Activated naive CD8-positive, alpha-beta T cell treated with anti-CD3 and anti-CD28 coated beads for 36 hours (primary cell): Measurements from ENCODE around the gene DDX23. TPM values are rescaled to one million over a fixed set of nuclear protein-coding genes. Genes with fewer than 3 reads are reported as not detected.
A peak's percentile ranks its signal among the peaks of the same experiment; 100 is the strongest.
"Not testable (repeated sequence)": the region's sequence is repeated elsewhere in the genome, so short reads cannot be mapped to it uniquely, and the experiment has no call there.

ENCODE experiments used
- DNase-seq: peaks from one replicate; pipeline ENCODE4 v3.0.0; 2021
- H3K27ac Mint-ChIP-seq: one replicate; pipeline ENCODE4 v1.8.0; 2022; ENCODE audit warnings: mild to moderate bottlenecking, moderate library complexity, mixed read lengths
- H3K27me3 Mint-ChIP-seq: one replicate; pipeline ENCODE4 v1.8.0; 2022; ENCODE audit warnings: mild to moderate bottlenecking, mixed read lengths
- H3K36me3 Mint-ChIP-seq: one replicate; pipeline ENCODE4 v1.8.0; 2021; ENCODE audit warnings: mild to moderate bottlenecking, mixed read lengths
- H3K4me1 Mint-ChIP-seq: one replicate; pipeline ENCODE4 v1.8.0; 2021; ENCODE audit warnings: mixed read lengths
- H3K4me3 Mint-ChIP-seq: one replicate; pipeline ENCODE4 v1.8.0; 2022; ENCODE audit warnings: mild to moderate bottlenecking, moderate library complexity, mixed read lengths
- H3K9me3 Mint-ChIP-seq: one replicate; pipeline ENCODE4 v1.8.0; 2022; ENCODE audit warnings: mixed read lengths
- total RNA-seq, 2 experiments: library from RNA; stranded (reverse); gene quantifications; one replicate each; pipeline ENCODE4 v1.2.3, GENCODE V29; 2021

DDX23 gene
- total RNA-seq, 2 experiments from 2014 or later = 123 to 129 TPM

- H3K36me3 Mint-ChIP-seq = no peaks in the 10 kb centered on the region
- no peaks in the 10 kb centered on the region for H3K27me3 Mint-ChIP-seq
- no peak for DNase-seq
These were observed 21.1 kb upstream of the DDX23 start for GRCh38 chr12:48873096-48873495.

GRCh38 chr12:48869191-48869590, 17.2 kb upstream of the DDX23 start:
- Mint-ChIP-seq H3K27ac (no peak overlapping the region), H3K36me3 (no peaks in the 10 kb centered on the region), H3K9me3 (no peaks in the 10 kb centered on the region), H3K4me3 (no peak overlapping the region), H3K4me1 (peaks cover 18% of the 10 kb centered on the region), H3K27me3 (peaks cover 10% of the 10 kb centered on the region)
- DNase-seq = no peak

More at GRCh38 chr12:48873096-48873495, 21.1 kb upstream of the DDX23 start:
- Mint-ChIP-seq H3K27ac (no peak overlapping the region), H3K4me1 (no peaks in the 10 kb centered on the region), H3K4me3 (no peak overlapping the region), H3K9me3 (no peaks in the 10 kb centered on the region)

GRCh38 chr12:48868451-48868850, 16.5 kb upstream of the DDX23 start:
- no peaks in the 10 kb centered on the region for H3K36me3 Mint-ChIP-seq
- DNase-seq = no peak
- peaks cover 21% of the 10 kb centered on the region for H3K4me1 Mint-ChIP-seq
- H3K27me3 Mint-ChIP-seq = peaks cover 17% of the 10 kb centered on the region
- H3K9me3 Mint-ChIP-seq = no peaks in the 10 kb centered on the region
- no peak overlapping the region for H3K4me3 Mint-ChIP-seq
- no peak overlapping the region for H3K27ac Mint-ChIP-seq

- H3K27me3 Mint-ChIP-seq = peaks cover 38% of the 10 kb centered on the region
- H3K36me3 Mint-ChIP-seq = peaks cover 8% of the 10 kb centered on the region
- H3K9me3 Mint-ChIP-seq = no peaks in the 10 kb centered on the region
- H3K4me3 Mint-ChIP-seq = peak overlapping the region; percentile 90
- H3K4me1 Mint-ChIP-seq = peaks cover 21% of the 10 kb centered on the region
- no peak for DNase-seq
- peak overlapping the region; percentile 92 for H3K27ac Mint-ChIP-seq
These were observed 14.2 kb upstream of the DDX23 start for GRCh38 chr12:48866052-48866711.

- peak; percentile 86 for DNase-seq
- H3K36me3 Mint-ChIP-seq = peaks cover 10% of the 10 kb centered on the region
- H3K4me3 Mint-ChIP-seq = peak within 1 kb of the TSS; percentile 90
- H3K4me1 Mint-ChIP-seq = peaks cover 21% of the 10 kb centered on the region
- H3K9me3 Mint-ChIP-seq = no peaks in the 10 kb centered on the region
- peak within 1 kb of the TSS; percentile 92 for H3K27ac Mint-ChIP-seq
- H3K27me3 Mint-ChIP-seq = peaks cover 38% of the 10 kb centered on the region
These were observed 13.5 kb upstream of the DDX23 start, which contains the start of gene RND1 for GRCh38 chr12:48865281-48866051. TSS of gene RND1 (minus strand) at chr12:48865870. CDS start at chr12:48865767, 103 bp downstream.

- H3K4me1 Mint-ChIP-seq = peaks cover 21% of the 10 kb centered on the region
- H3K27ac Mint-ChIP-seq = no peak overlapping the region
- peaks cover 38% of the 10 kb centered on the region for H3K27me3 Mint-ChIP-seq
- no peak for DNase-seq
- H3K36me3 Mint-ChIP-seq = peaks cover 10% of the 10 kb centered on the region
- no peaks in the 10 kb centered on the region for H3K9me3 Mint-ChIP-seq
- no peak overlapping the region for H3K4me3 Mint-ChIP-seq
These were observed 11.3 kb upstream of the DDX23 start for GRCh38 chr12:48863291-48863690.

- Mint-ChIP-seq H3K4me1 (peaks cover 21% of the 10 kb centered on the region), H3K4me3 (no peak overlapping the region), H3K27ac (no peak overlapping the region), H3K36me3 (peaks cover 10% of the 10 kb centered on the region), H3K9me3 (no peaks in the 10 kb centered on the region), H3K27me3 (peaks cover 38% of the 10 kb centered on the region)
- DNase-seq = no peak
These were observed 10.8 kb upstream of the DDX23 start for GRCh38 chr12:48862760-48863159.

- Mint-ChIP-seq H3K4me1 (peaks cover 19% of the 10 kb centered on the region), H3K36me3 (peaks cover 10% of the 10 kb centered on the region), H3K27ac (no peak overlapping the region), H3K9me3 (no peaks in the 10 kb centered on the region), H3K27me3 (peaks cover 38% of the 10 kb centered on the region), H3K4me3 (no peak overlapping the region)
- DNase-seq = no peak
These were observed 9.1 kb upstream of the DDX23 start for GRCh38 chr12:48861111-48861510.

GRCh38 chr12:48860236-48860635, 8.3 kb upstream of the DDX23 start:
- not testable (repeated sequence) for H3K9me3 Mint-ChIP-seq, H3K27ac Mint-ChIP-seq, DNase-seq, H3K36me3 Mint-ChIP-seq, H3K4me3 Mint-ChIP-seq
- Mint-ChIP-seq H3K4me1 (peaks cover 12% of the 10 kb centered on the region), H3K27me3 (peaks cover 38% of the 10 kb centered on the region)

- no peak overlapping the region for H3K27ac Mint-ChIP-seq
- no peaks in the 10 kb centered on the region for H3K9me3 Mint-ChIP-seq
- no peak overlapping the region for H3K4me3 Mint-ChIP-seq
- peaks cover 32% of the 10 kb centered on the region for H3K27me3 Mint-ChIP-seq
- peaks cover 6% of the 10 kb centered on the region for H3K4me1 Mint-ChIP-seq
- peaks cover 10% of the 10 kb centered on the region for H3K36me3 Mint-ChIP-seq
- no peak for DNase-seq
These were observed 7.6 kb upstream of the DDX23 start for GRCh38 chr12:48859607-48860006.

- DNase-seq = no peak
- Mint-ChIP-seq H3K4me3 (no peak overlapping the region), H3K36me3 (peaks cover 10% of the 10 kb centered on the region), H3K27ac (no peak overlapping the region), H3K9me3 (no peaks in the 10 kb centered on the region), H3K27me3 (peaks cover 17% of the 10 kb centered on the region), H3K4me1 (peaks cover 5% of the 10 kb centered on the region)
These were observed 6.1 kb upstream of the DDX23 start for GRCh38 chr12:48858043-48858442.

GRCh38 chr12:48857278-48857994, 5.5 kb upstream of the DDX23 start:
- Mint-ChIP-seq H3K4me3 (no peak overlapping the region), H3K27me3 (peaks cover 11% of the 10 kb centered on the region), H3K27ac (no peak overlapping the region), H3K36me3 (peaks cover 10% of the 10 kb centered on the region), H3K9me3 (no peaks in the 10 kb centered on the region), H3K4me1 (peaks cover 10% of the 10 kb centered on the region)
- no peak for DNase-seq

- no peaks in the 10 kb centered on the region for H3K9me3 Mint-ChIP-seq
- H3K27me3 Mint-ChIP-seq = peaks cover under 1% of the 10 kb centered on the region
- DNase-seq = no peak
- H3K4me3 Mint-ChIP-seq = no peak overlapping the region
- H3K27ac Mint-ChIP-seq = no peak overlapping the region
- H3K36me3 Mint-ChIP-seq = peaks cover 3% of the 10 kb centered on the region
- peaks cover 10% of the 10 kb centered on the region for H3K4me1 Mint-ChIP-seq
These were observed 4.4 kb upstream of the DDX23 start for GRCh38 chr12:48856379-48856778.

GRCh38 chr12:48854932-48855331, 3.0 kb upstream of the DDX23 start:
- peaks cover 11% of the 10 kb centered on the region for H3K36me3 Mint-ChIP-seq
- H3K4me3 Mint-ChIP-seq, DNase-seq, H3K27me3 Mint-ChIP-seq, H3K27ac Mint-ChIP-seq, H3K9me3 Mint-ChIP-seq: not testable (repeated sequence)
- H3K4me1 Mint-ChIP-seq = peaks cover 20% of the 10 kb centered on the region

- H3K27ac Mint-ChIP-seq = no peak overlapping the region
- H3K9me3 Mint-ChIP-seq = no peaks in the 10 kb centered on the region
- DNase-seq = no peak
- peaks cover 24% of the 10 kb centered on the region for H3K4me1 Mint-ChIP-seq
- H3K36me3 Mint-ChIP-seq = peaks cover 15% of the 10 kb centered on the region
- no peak overlapping the region for H3K4me3 Mint-ChIP-seq
- no peaks in the 10 kb centered on the region for H3K27me3 Mint-ChIP-seq
These were observed 2.5 kb upstream of the DDX23 start for GRCh38 chr12:48854488-48854887.
